Keratinocyte (primary cell): ENCODE results near the gene PLSCR1. TPM values are rescaled to one million over a fixed set of nuclear protein-coding genes. Genes with fewer than 3 reads are reported as not detected.

ENCODE experiments used
- DNase-seq: peaks from one replicate; pipeline ENCODE4 v3.0.0-alpha.2; 2011; ENCODE audit warnings: low read depth, missing footprints, low spot score
- FAIRE-seq: peaks from 2 replicates; lab custom pipeline; 2011; peaks lifted over from hg19 to GRCh38; lab: Jason Lieb, UNC
- H2AFZ ChIP-seq: 2 replicates; pipeline ENCODE4 v1.6.0; 2012; ENCODE audit warnings: low read length, control low read depth, inconsistent platforms; ENCODE audit not compliant: control insufficient read depth
- H3K27ac ChIP-seq: 2 replicates; pipeline ENCODE4 v1.5.1; 2011; ENCODE audit warnings: low read length; ENCODE audit not compliant: control insufficient read depth, insufficient read depth
- H3K27me3 ChIP-seq: 3 replicates; pipeline ENCODE4 v1.6.0; 2011; ENCODE audit warnings: low read length; ENCODE audit not compliant: control insufficient read depth, insufficient read depth; ENCODE audit errors: extremely low read depth
- H3K36me3 ChIP-seq, 2 experiments: 2 replicates in 1 of 2; 3 replicates in 1 of 2; pipeline ENCODE4 v1.5.1; 2011; ENCODE audit warnings: low read length in 2 of 2, mild to moderate bottlenecking in 1 of 2; ENCODE audit not compliant: control insufficient read depth in 2 of 2, insufficient read depth in 2 of 2; ENCODE audit errors: extremely low read depth in 1 of 2
- H3K4me1 ChIP-seq: 3 replicates; pipeline ENCODE4 v1.5.1; 2011; ENCODE audit warnings: low read length; ENCODE audit not compliant: control insufficient read depth, insufficient read depth; ENCODE audit errors: extremely low read depth
- H3K4me2 ChIP-seq: 3 replicates; pipeline ENCODE4 v1.6.0; 2011; ENCODE audit warnings: low read depth, low read length; ENCODE audit not compliant: control insufficient read depth, insufficient read depth; ENCODE audit errors: extremely low read depth
- H3K4me3 ChIP-seq, 3 experiments: fragments of 200-600 bp in 1 of 3; sonication (generic) in 1 of 3; 2 replicates in 2 of 3; 3 replicates in 1 of 3; pipeline ENCODE4 v1.5.1; 2011 to 2016; ENCODE audit warnings: low read length in 3 of 3, mild to moderate bottlenecking in 3 of 3, control low read depth in 2 of 3, inconsistent platforms in 1 of 3, low read depth in 1 of 3, mixed read lengths in 1 of 3, mixed run types in 1 of 3, moderate library complexity in 1 of 3; ENCODE audit not compliant: control insufficient read depth in 2 of 3, insufficient read depth in 2 of 3; ENCODE audit errors: extremely low read depth in 1 of 3
- H3K79me2 ChIP-seq: 2 replicates; pipeline ENCODE4 v1.6.0; 2012; ENCODE audit warnings: low read length; ENCODE audit not compliant: control insufficient read depth, insufficient read depth
- H3K9ac ChIP-seq: 3 replicates; pipeline ENCODE4 v1.6.0; 2011; ENCODE audit warnings: low read length; ENCODE audit not compliant: control insufficient read depth, insufficient read depth; ENCODE audit errors: extremely low read depth
- H3K9me1 ChIP-seq: 3 replicates; pipeline ENCODE4 v1.6.0; 2011; ENCODE audit warnings: low read length; ENCODE audit not compliant: control insufficient read depth, insufficient read depth; ENCODE audit errors: extremely low read depth
- H3K9me3 ChIP-seq: 2 replicates; pipeline ENCODE4 v1.5.1; 2012; ENCODE audit warnings: low read depth, low read length; ENCODE audit not compliant: control insufficient read depth
- H4K20me1 ChIP-seq: 3 replicates; pipeline ENCODE4 v1.6.0; 2011; ENCODE audit warnings: low read length; ENCODE audit not compliant: control insufficient read depth, insufficient read depth; ENCODE audit errors: extremely low read depth
- EZH2 ChIP-seq: IDR thresholded peaks from one replicate; pipeline ENCODE4 v1.6.1; 2012; ENCODE audit warnings: inconsistent platforms, mild to moderate bottlenecking, low read length, moderate library complexity
- dilution Hi-C: fragments of 300-500 bp; cut with MboI; formaldehyde crosslinking; loops from one replicate; pipeline ENCODE4 v1.7.0; 2020; ENCODE audit warnings: low sequenced_read_pairs; ENCODE audit not compliant: extremely low pct_ligation_motif_present
- polyA plus RNA-seq, 5 experiments: library from polyadenylated mRNA; depleted of rRNA in 3 of 5; stranded (reverse) in 3 of 5; stranded (forward) in 1 of 5; unstranded in 1 of 5; fragments of >200 nt; gene quantifications; 1 replicate in 1 of 5; 2 replicates in 3 of 5; 3 replicates in 1 of 5; pipeline versions ENCODE4 v1.2.1 to v1.2.3, GENCODE V29; 2011 to 2012; ENCODE audit warnings: missing spikeins in 2 of 5, low read depth in 1 of 5, low replicate concordance in 1 of 5
- TF ChIP-seq, protein P1 (sequence below), 3 experiments: IDR thresholded peaks in 1 of 3; conservative IDR thresholded peaks in 1 of 3; optimal IDR thresholded peaks in 1 of 3; 2 replicates in 2 of 3; 3 replicates in 1 of 3; pipeline versions ENCODE3 to v1.5.1; 2011; ENCODE audit warnings: low read length in 3 of 3, mild to moderate bottlenecking in 3 of 3, moderate library complexity in 2 of 3, control low read depth in 1 of 3, inconsistent platforms in 1 of 3; ENCODE audit not compliant: insufficient read depth in 2 of 3; ENCODE audit errors: extremely low read depth in 1 of 3

PLSCR1 gene
- polyA plus RNA-seq, 1 donor (not counting 4 experiments of a cell fraction or from before 2014, with no cell fraction given): 77.6 TPM

DNA sequence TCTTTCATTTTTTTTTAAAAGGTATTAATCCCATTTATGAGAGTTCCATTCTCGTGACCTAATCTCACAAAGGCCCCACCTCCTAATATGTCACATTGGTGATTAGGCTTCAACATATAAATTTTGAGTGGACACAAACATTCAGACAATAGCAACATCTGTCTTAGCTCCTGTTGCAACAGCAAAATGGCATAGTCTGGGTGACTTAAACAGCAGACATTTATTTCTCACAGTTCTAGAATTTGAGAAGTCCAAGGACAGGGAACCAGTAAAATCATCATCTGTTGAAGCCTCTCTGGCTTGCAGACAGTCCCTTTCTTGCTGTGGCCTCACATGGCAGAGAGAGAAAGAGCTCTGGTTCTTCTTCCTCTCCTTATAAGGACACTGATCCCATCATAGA, 71.8 kb downstream of the PLSCR1 start:
- dilution Hi-C loops: no loop called here
- Histone ChIP-seq H3K27me3 (no peaks in the 10 kb centered on the region), H3K9me3 (no peaks in the 10 kb centered on the region), H3K79me2 (no peaks in the 10 kb centered on the region), H3K4me3 (no peak overlapping the region), H3K4me2 (no peak overlapping the region), H2AFZ (no peak overlapping the region), H3K27ac (no peak overlapping the region), H3K4me1 (no peaks in the 10 kb centered on the region), H3K36me3 (no peaks in the 10 kb centered on the region), H4K20me1 (no peaks in the 10 kb centered on the region), H3K9me1 (no peaks in the 10 kb centered on the region), H3K9ac (no peak overlapping the region)
- FAIRE-seq (no peak), DNase-seq (no peak)
- TF ChIP-seq EZH2: no peak
- TF ChIP-seq, protein P1, sequence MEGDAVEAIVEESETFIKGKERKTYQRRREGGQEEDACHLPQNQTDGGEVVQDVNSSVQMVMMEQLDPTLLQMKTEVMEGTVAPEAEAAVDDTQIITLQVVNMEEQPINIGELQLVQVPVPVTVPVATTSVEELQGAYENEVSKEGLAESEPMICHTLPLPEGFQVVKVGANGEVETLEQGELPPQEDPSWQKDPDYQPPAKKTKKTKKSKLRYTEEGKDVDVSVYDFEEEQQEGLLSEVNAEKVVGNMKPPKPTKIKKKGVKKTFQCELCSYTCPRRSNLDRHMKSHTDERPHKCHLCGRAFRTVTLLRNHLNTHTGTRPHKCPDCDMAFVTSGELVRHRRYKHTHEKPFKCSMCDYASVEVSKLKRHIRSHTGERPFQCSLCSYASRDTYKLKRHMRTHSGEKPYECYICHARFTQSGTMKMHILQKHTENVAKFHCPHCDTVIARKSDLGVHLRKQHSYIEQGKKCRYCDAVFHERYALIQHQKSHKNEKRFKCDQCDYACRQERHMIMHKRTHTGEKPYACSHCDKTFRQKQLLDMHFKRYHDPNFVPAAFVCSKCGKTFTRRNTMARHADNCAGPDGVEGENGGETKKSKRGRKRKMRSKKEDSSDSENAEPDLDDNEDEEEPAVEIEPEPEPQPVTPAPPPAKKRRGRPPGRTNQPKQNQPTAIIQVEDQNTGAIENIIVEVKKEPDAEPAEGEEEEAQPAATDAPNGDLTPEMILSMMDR (optimal IDR thresholded peaks at IDR 0.05 in 1 of 3, IDR thresholded peaks at IDR 0.05 in 1 of 3, conservative IDR thresholded peaks at IDR 0.05 in 1 of 3; ENCODE audit: extremely low read depth in 1 of 3, insufficient read depth in 2 of 3, low read length in 3 of 3): no peak

DNA sequence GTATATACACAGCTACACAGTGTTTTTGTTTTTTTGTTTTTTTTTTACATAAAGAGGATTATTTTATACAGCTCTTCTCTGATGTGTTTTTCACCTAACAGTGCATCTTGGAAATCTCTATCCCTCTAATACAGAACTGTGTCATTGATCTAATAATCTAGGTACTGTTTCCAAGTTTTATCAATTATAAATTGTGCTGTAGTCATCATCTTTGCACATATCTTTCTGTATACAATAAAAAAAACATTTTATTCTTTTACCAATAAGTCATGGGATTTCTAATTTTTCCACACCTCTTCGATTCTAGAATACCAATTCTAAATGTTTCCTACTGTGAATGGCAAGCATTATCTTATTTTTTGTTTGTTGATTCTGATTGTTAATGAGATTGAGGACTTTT, 73.4 kb downstream of the PLSCR1 start:
- H3K27me3 ChIP-seq: no peaks in the 10 kb centered on the region
- no peak overlapping the region for H3K27ac ChIP-seq
- no peak overlapping the region for H3K4me3 ChIP-seq
- DNase-seq (no peak), FAIRE-seq (no peak)
- no peak overlapping the region for H2AFZ ChIP-seq
- no peaks in the 10 kb centered on the region for H3K79me2 ChIP-seq
- no peaks in the 10 kb centered on the region for H3K36me3 ChIP-seq
- no peaks in the 10 kb centered on the region for H3K4me1 ChIP-seq
- no peaks in the 10 kb centered on the region for H3K9me1 ChIP-seq
- TF ChIP-seq EZH2: no peak
- TF ChIP-seq, protein P1 (optimal IDR thresholded peaks at IDR 0.05 in 1 of 3, IDR thresholded peaks at IDR 0.05 in 1 of 3, conservative IDR thresholded peaks at IDR 0.05 in 1 of 3; ENCODE audit: extremely low read depth in 1 of 3, insufficient read depth in 2 of 3, low read length in 3 of 3): no peak
- no peaks in the 10 kb centered on the region for H3K9me3 ChIP-seq
- no peaks in the 10 kb centered on the region for H4K20me1 ChIP-seq
- dilution Hi-C loops: no loop called here
- H3K9ac ChIP-seq: no peak overlapping the region
- H3K4me2 ChIP-seq: no peak overlapping the region
